Middle frontal gyrus (tissue), 1 donor: ENCODE results near the gene CGNL1.

ENCODE experiments used
- DNase-seq: peaks from one replicate; pipeline ENCODE4 v3.0.0-alpha.2; 2015; ENCODE audit warnings: low spot score; ENCODE audit errors: extremely low spot score

Gene CGNL1

GRCh38 chr15:57421110-57421509, 44.8 kb downstream of the CGNL1 start:
- DNase-seq, result no peak

GRCh38 chr15:57421551-57421950, 45.2 kb downstream of the CGNL1 start:
- no peak for DNase-seq

- no peak for DNase-seq
Observed at GRCh38 chr15:57422113-57422754, 45.9 kb downstream of the CGNL1 start.

GRCh38 chr15:57423599-57424140, 47.4 kb downstream of the CGNL1 start:
- DNase-seq, result no peak

GRCh38 chr15:57424628-57425405, 48.5 kb downstream of the CGNL1 start:
- no peak for DNase-seq

- DNase-seq, result no peak
Observed at GRCh38 chr15:57425842-57426241, 49.5 kb downstream of the CGNL1 start.

GRCh38 chr15:57427367-57427821, 51.1 kb downstream of the CGNL1 start:
- no peak for DNase-seq

GRCh38 chr15:57432141-57432741, 55.9 kb downstream of the CGNL1 start:
- no peak for DNase-seq

- no peak for DNase-seq
Observed at GRCh38 chr15:57436166-57436565, 59.9 kb downstream of the CGNL1 start.

- DNase-seq, result no peak
Observed at GRCh38 chr15:57436961-57437360, 60.7 kb downstream of the CGNL1 start.

- DNase-seq, result no peak
Observed at GRCh38 chr15:57437564-57437963, 61.3 kb downstream of the CGNL1 start.

GRCh38 chr15:57438166-57438565, 61.9 kb downstream of the CGNL1 start:
- DNase-seq, result no peak

GRCh38 chr15:57439128-57440027, 63.1 kb downstream of the CGNL1 start:
- no peak for DNase-seq

GRCh38 chr15:57440167-57440566, 63.9 kb downstream of the CGNL1 start:
- DNase-seq, result no peak

GRCh38 chr15:57440799-57441198, 64.5 kb downstream of the CGNL1 start:
- DNase-seq, result no peak

GRCh38 chr15:57442335-57442734, 66.0 kb downstream of the CGNL1 start:
- no peak for DNase-seq

- no peak for DNase-seq
Observed at GRCh38 chr15:57443486-57443885, 67.2 kb downstream of the CGNL1 start.

GRCh38 chr15:57444877-57445513, 68.7 kb downstream of the CGNL1 start:
- no peak for DNase-seq

- no peak for DNase-seq
Observed at GRCh38 chr15:57445872-57446271, 69.6 kb downstream of the CGNL1 start.

GRCh38 chr15:57446393-57446792, 70.1 kb downstream of the CGNL1 start:
- DNase-seq, result no peak

GRCh38 chr15:57451555-57451954, 75.2 kb downstream of the CGNL1 start:
- no peak for DNase-seq
